HepG2 (cell line): ENCODE data around the gene DDX19B. TPM values are rescaled to one million over a fixed set of nuclear protein-coding genes. Genes with fewer than 3 reads are reported as not detected.

Experiments
- ARID4A ChIP-seq: sonication (generic); formaldehyde crosslinking; IDR thresholded peaks from 2 replicates; pipeline ENCODE4 v1.5.0; 2020; ENCODE audit warnings: mild to moderate bottlenecking, missing genetic modification reagents, borderline replicate concordance
- DMTF1 ChIP-seq: sonication (generic); formaldehyde crosslinking; IDR thresholded peaks from 2 replicates; pipeline ENCODE4 v1.4.0; 2020; ENCODE audit warnings: mild to moderate bottlenecking, missing genetic modification reagents
- KAT2B ChIP-seq: fragments of 150-350 bp; IDR thresholded peaks from 2 replicates; pipeline ENCODE4 v1.6.1; 2014; ENCODE audit warnings: low read depth, low read length, borderline replicate concordance
- NR0B2 ChIP-seq: sonication (generic); formaldehyde crosslinking; IDR thresholded peaks from 2 replicates; pipeline ENCODE4 v1.4.0; 2020; ENCODE audit warnings: mild to moderate bottlenecking, missing genetic modification reagents
- SP1 ChIP-seq, 2 experiments: fragments of 450-650 bp in 1 of 2; sonication (generic) in 1 of 2; formaldehyde crosslinking in 1 of 2; IDR thresholded peaks; 2 replicates each; pipeline versions ENCODE4 v1.4.0 to v1.6.1; 2016 to 2020; ENCODE audit warnings: missing genetic modification reagents in 1 of 2
- SSRP1 ChIP-seq: IDR thresholded peaks from 2 replicates; pipeline ENCODE4 v1.6.1; 2016; ENCODE audit warnings: control low read depth
- TOE1 ChIP-seq: sonication (generic); formaldehyde crosslinking; IDR thresholded peaks from 2 replicates; pipeline ENCODE4 v1.4.0; 2020; ENCODE audit warnings: mild to moderate bottlenecking, missing genetic modification reagents
- USF2 ChIP-seq, 2 experiments: sonication (generic) in 1 of 2; formaldehyde crosslinking in 1 of 2; IDR thresholded peaks; 2 replicates each; pipeline versions ENCODE4 v1.5.1 to v1.6.1; 2011 to 2020; ENCODE audit warnings: borderline replicate concordance in 1 of 2, low read depth in 1 of 2, low read length in 1 of 2, mild to moderate bottlenecking in 1 of 2, missing genetic modification reagents in 1 of 2, moderate library complexity in 1 of 2
- XRCC5 ChIP-seq: fragments of 200-400 bp; formaldehyde crosslinking; optimal IDR thresholded peaks from 2 replicates; pipeline ENCODE3; 2017; ENCODE audit warnings: mild to moderate bottlenecking, low read length
- ZBTB2 ChIP-seq: sonication (generic); formaldehyde crosslinking; IDR thresholded peaks from 2 replicates; pipeline ENCODE4 v1.8.0; 2022; ENCODE audit warnings: low read depth, missing genetic modification reagents
- ZNF253 ChIP-seq: sonication (generic); formaldehyde crosslinking; IDR thresholded peaks from 2 replicates; pipeline ENCODE4 v1.8.0; 2022; ENCODE audit warnings: mild to moderate bottlenecking, missing genetic modification reagents, borderline replicate concordance
- ZNF331 ChIP-seq: sonication (generic); formaldehyde crosslinking; IDR thresholded peaks from 2 replicates; pipeline ENCODE4 v1.4.0; 2020; ENCODE audit warnings: missing genetic modification reagents
- ZNF607 ChIP-seq: sonication (generic); formaldehyde crosslinking; IDR thresholded peaks from 2 replicates; pipeline ENCODE4 v1.5.1; 2020; ENCODE audit warnings: missing genetic modification reagents, mild to moderate bottlenecking, borderline replicate concordance
- ZNF644 ChIP-seq: IDR thresholded peaks from 2 replicates; pipeline ENCODE4 v1.6.1; 2016; ENCODE audit warnings: low read depth
- ZNF703 ChIP-seq: sonication (generic); formaldehyde crosslinking; IDR thresholded peaks from 2 replicates; pipeline ENCODE4 v1.5.1; 2020; ENCODE audit warnings: missing genetic modification reagents, mild to moderate bottlenecking, moderate library complexity, borderline replicate concordance
- ZNF781 ChIP-seq: sonication (generic); formaldehyde crosslinking; IDR thresholded peaks from 2 replicates; pipeline ENCODE4 v1.5.1; 2020; ENCODE audit warnings: borderline replicate concordance, mild to moderate bottlenecking, missing genetic modification reagents; ENCODE audit errors: not compliant biosample characterization
- polyA plus RNA-seq, 8 experiments: library from polyadenylated mRNA; depleted of rRNA in 3 of 8; stranded (reverse) in 7 of 8; unstranded in 1 of 8; fragments of >200 nt; fragmentation: Illumina TruSeq in 4 of 8; extraction: Trizol in 4 of 8; gene quantifications; 2 replicates each; pipeline versions ENCODE4 v1.2.1 to v1.2.3, GENCODE V29; 2011 to 2016; ENCODE audit warnings: low read depth in 4 of 8, missing spikeins in 1 of 8, mixed read lengths in 1 of 8; ENCODE audit not compliant: insufficient read depth in 1 of 8
- total RNA-seq, 5 experiments: library from RNA; depleted of rRNA; stranded (reverse); fragments of >200 nt; fragmentation: Illumina TruSeq; extraction: Trizol; gene quantifications; 2 replicates each; pipeline ENCODE4 v1.2.3, GENCODE V29; 2016; ENCODE audit warnings: low read depth in 1 of 5

Gene DDX19B
- total and polyA plus RNA-seq, 2 of the 13 experiments (the other 11 are each of a cell fraction or from before 2014, with no cell fraction given), result 36.2 to 40.0 TPM

GRCh38 chr16:70250748-70251628, 48.0 kb upstream of the DDX19B start (continued):
- no peak for TF ChIP-seq SSRP1 (CRISPR knock-in tag)
- TF ChIP-seq ZNF703 (CRISPR knock-in tag), result peak; percentile 78
- TF ChIP-seq ARID4A, result no peak; the same call in 1 of the 2 replicates
- TF ChIP-seq ZBTB2, result no peak
- peak; percentile 62 for TF ChIP-seq XRCC5
- peak; percentile 88 for TF ChIP-seq ZNF607 (CRISPR knock-in tag)
- TF ChIP-seq ZNF331 (CRISPR knock-in tag), result peak; percentile 86
- no peak for TF ChIP-seq KAT2B
- no peak for TF ChIP-seq TOE1 (CRISPR knock-in tag)
- TF ChIP-seq SP1 (IDR thresholded peaks at IDR 0.05), result no peak
- peak; percentile 33; the same call in 1 of the 2 replicates for TF ChIP-seq SP1 (CRISPR knock-in tag; IDR thresholded peaks at IDR 0.05)
- TF ChIP-seq ZNF253, result no peak
- no peak for TF ChIP-seq ZNF781
- no peak for TF ChIP-seq USF2 (IDR thresholded peaks at IDR 0.05; ENCODE audit: low read depth, low read length)
- TF ChIP-seq USF2 (CRISPR knock-in tag; IDR thresholded peaks at IDR 0.05; ENCODE audit: borderline replicate concordance), result no peak
- no peak for TF ChIP-seq ZNF644 (CRISPR knock-in tag)
- TF ChIP-seq NR0B2, result peak; percentile 95
- TF ChIP-seq DMTF1, result 0 out of 2 replicates have a peak, but pooled peaks have one; percentile 58
